HuH-7.5 (cell line): ENCODE results near the gene SPON1.

Experiments used
- DNase-seq: peaks from one replicate; pipeline ENCODE4 v3.0.0; 2011; ENCODE audit warnings: low spot score

Gene SPON1

GRCh38 chr11:13944016-13944415 is 18.5 kb upstream of the SPON1 start:
- DNase-seq: no peak

GRCh38 chr11:13944911-13945425 is 17.6 kb upstream of the SPON1 start:
- DNase-seq: no peak

DNA sequence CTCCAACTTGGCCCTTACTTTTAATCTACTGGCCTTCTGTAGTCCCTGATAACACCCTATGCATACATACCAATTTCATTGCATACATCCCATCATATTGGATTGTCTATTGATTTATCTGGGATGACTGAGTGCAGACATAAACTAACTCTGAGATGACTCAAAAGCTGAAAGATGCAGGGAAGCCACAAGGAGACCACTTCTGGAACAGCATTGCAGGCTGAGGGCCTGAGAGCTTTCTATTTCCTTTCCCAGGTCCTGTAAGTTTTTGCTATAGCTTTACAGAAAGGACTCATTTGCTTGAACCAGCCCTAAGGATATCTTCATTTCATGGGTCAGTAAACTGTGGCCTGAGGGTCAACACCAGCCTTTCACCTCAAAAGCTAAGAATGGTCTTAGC is 15.1 kb upstream of the SPON1 start:
- no peak for DNase-seq

DNA sequence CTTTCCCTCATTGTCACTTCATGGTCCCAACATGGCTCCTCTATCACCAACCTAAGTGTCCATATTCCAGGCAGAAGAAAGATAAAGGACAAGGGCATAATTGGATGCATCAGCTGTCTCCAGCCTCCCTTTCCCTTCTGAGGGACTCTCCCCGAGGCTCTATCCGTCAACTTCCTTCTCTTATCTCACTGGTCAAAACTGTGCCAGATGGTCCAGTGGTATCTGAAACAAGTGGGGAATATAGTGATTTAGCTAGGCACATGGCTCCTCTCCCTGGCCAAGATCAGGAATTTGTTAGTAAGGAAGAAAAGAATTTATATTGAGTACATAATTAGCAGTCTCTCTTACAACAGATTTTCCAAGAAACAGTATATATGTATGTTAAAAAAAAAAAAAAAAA is 12.6 kb upstream of the SPON1 start:
- no peak for DNase-seq

DNA sequence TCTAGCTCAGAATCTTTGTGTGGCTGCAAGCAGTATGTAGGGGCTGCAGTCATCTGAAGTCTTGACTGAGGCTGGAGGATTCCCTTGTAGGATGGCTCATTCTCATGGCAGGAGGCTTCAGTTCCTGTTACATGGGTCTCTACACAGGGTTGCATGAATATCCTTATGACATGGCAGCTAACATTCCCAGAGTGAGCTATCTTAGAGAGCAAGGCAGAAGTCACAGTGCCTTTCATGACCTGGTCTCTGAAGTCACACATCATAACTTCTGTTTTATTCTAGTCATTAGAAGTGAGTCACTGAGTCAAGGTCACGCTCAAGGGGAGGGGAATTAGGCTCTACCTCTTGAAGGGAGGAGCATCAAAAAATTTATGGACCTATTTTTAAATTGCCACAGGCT is 10.3 kb upstream of the SPON1 start:
- no peak for DNase-seq

GRCh38 chr11:13952668-13953067 is 9.9 kb upstream of the SPON1 start:
- no peak for DNase-seq

GRCh38 chr11:13954591-13954990 is 7.9 kb upstream of the SPON1 start:
- DNase-seq: no peak

DNA sequence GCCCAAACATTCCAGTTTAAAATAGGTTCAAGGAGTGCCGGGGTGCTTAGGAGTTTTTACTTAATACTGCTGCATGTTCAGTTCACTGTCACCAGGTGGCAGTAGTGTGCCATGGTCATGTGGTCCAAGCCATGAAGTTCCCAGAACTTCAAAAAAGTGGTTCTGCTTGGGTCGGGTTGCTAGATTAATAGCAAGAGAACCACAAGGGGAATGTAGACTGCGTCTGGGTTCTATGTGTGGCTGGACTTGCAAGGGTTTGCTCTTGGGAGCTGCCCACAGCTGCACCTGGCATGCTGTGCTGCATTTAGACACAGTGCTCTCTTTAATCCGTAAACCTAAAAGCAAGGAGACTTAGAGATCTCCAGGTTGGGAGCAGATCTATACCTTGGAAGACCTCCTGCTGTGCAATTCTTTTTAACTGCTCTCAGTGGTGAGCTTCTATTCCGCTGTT is 6.5 kb upstream of the SPON1 start:
- no peak for DNase-seq

DNA sequence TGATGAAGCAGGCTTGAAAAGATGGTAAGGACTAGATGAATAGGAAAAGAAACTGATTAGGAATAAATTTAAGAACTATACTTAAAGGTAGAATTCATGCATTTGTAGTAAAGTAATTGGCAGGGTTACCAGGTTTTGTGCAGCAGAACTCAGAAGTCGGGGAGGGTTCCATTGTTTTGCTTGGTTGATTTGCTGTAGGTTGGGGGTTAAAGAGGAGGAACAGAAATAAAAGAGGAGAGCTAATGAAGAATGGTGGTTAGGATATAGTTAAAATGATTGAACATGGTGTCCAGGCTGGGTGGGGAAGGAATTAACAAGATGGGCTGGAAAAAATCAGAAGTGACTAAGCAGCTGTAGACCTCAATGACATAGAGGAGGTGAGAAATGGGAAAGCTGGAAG is 5.5 kb upstream of the SPON1 start:
- no peak for DNase-seq

DNA sequence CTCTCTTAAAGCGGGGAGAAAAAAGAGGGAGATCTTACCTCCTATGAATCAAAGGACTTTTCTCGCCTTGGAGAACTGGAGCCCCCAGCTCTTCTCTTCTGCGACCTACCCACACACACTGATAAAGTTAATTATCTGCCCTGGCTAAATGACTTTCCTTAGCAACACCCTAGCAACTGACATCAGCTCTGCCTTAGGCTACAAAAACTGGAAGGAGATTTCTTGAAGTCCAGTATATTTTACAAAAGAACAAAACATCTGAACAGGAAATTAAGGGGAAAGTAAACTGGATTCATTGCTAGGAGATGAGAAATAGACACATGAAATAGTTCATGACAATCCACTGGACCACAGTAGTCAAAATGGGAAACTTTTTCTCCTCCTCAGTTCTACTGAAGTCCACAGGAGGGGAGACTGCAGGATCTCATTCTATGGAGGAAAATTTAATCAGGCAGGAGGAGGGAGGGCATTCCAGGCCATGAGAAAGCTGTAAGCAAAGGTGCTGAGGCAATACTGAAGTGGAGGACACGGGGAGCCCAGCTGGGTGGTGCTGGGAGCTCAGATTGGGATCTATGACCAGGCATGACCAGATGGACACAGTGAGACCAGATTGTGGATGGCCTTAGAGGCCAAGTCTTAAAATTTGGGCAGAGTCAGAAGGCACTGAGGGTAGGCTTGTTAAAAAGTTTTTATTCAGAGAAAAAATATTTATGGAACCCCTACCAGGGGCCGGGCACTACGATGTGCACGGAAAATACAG is 3.7 kb upstream of the SPON1 start:
- no peak for DNase-seq

DNA sequence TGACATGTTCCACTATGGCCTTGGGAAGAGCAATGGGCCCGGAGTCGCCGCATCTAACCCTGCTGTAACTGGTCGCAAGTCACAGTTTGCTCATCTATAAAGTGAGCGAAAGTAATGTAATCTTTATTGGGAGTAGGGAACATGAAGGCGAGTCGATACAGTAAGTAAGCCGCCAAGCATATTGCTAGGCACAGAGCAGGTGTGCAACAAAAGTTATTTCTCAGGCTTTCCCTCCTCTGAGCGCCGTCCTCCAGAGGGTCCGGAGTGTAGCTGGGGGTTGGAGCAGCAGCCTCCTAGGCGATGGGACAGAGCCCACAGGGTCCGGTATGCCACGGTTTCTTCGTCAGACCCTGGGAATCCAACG is 343 bp upstream of the SPON1 start:
- DNase-seq: no peak

- DNase-seq: no peak
Observed at GRCh38 chr11:13963169-13963948, 836 bp downstream of the SPON1 start.

- no peak for DNase-seq
Observed at GRCh38 chr11:13963949-13964770, 1.6 kb downstream of the SPON1 start.

GRCh38 chr11:13964771-13965074 is 2.2 kb downstream of the SPON1 start:
- no peak for DNase-seq

DNA sequence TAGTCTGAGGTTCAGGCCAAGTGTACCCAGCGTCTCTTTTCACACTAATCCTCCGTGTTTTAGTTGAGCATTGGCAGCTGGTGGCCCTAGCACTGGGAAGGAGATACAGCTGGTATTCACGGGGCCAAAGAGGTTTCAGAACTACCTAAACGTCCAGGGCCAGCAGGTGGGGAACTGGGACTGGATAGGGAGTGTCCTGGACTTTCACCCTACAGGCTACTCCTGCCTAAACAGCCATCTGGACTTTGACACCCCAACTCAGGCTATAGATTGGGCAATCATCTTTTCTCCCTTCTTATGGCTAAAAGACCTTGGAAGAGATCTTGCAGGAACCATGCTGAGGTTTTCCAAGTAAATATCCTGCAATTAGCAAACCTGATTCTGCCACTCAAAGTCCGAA is 2.8 kb downstream of the SPON1 start:
- peak; percentile 80 for DNase-seq

DNA sequence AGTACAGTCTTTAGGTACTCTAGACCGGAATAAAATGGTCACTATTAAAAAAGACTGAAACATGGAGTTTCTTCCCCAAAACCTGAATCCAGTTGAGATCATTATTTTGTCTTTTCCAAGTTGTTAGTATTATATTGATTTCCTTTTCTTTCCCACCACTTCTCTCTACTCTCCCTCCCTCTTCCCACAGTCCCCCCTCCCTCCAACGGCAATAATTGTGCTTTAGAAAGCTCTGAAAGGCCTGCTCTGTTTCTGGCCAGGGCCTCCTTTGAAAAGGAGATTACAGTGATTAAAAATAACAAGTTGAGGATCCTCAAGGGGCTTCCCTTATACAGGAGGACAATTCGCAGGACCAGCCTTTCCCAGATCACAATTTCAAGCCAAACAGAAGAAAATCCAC is 3.5 kb downstream of the SPON1 start:
- no peak for DNase-seq

DNA sequence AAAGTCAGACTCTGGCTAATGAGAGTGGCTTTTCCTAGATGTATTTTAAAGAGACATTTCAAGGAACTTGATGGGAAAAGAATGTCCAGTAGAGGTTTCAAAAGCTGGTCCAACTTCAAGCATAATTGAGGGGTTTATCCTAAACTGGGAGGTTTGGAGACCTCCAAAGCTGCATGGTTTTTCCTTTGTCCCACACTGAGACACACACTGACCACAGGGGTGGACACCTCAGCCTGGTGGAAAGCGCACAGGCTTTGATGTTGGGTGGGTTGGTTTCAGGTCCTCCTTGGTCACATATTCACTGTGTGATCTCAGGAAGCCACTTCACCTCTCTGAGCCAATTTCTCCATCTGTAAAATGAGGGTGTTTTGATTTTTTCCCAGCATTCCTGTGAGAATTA is 4.0 kb downstream of the SPON1 start:
- no peak for DNase-seq

DNA sequence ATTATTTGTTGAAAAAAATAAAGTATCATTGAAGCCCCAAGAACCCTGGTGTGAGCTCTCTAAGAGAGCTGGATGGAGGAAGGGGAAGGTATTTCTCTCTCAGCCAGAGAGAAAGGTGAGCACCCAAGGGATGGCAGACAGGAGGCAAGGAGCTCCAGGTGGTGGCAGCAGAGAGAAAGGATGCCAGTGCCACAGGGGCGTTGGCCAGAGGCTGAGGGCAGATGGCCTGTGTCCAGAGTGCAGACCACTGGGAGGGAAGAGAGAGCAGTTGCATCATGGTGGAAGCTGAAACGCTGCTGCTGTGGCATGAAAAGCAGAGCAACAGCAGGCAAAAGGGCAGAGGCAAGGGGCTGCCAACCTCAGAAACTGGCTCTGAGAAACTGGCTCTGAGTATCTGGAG is 8.5 kb downstream of the SPON1 start:
- no peak for DNase-seq

DNA sequence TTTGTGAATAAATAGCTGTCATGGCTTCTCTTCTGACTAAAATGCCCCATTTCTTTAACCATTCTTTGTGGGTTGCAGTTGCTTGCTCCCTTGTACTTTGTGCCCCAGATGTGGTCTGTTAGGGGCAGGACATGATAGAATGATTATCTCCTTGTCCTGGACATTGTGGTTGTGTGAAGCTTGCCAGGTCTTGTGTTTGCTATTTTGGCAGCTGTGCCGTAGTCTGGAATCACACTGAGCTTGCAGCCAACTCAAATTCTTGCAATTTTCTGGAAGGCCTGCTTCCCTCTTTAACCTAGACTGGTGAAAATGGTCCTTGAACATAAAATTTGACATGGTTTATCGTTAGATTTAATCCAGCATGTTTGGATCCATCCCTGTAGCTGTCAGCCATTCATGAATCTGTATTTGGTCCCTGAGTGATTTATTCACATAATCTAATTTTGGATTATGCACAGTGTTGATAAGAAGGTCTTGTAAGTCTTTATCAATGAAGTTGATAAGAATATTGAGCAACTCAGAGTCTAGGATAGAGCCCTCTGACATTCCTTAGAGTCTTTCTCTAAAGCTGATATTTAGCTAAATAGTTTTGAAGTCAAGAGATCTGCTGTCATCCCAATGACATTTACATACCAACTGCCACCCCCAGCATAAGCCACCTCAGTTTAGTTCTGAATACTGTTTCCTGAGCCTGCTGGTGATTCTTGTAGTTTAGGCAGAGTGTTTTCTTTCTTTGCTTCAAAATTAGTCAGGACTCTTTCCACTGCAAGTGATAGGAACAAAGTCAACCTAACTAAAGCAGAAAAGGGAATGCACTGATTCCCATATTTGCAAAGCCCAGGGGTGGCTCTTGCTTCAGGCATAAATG is 9.8 kb downstream of the SPON1 start:
- no peak for DNase-seq

GRCh38 chr11:13972944-13973343 is 10.4 kb downstream of the SPON1 start:
- DNase-seq: no peak

- DNase-seq: no peak
Observed at GRCh38 chr11:13974631-13975030, 12.1 kb downstream of the SPON1 start.
